T-helper 1 cell treated with Interleukin-12 subunit alpha and Interleukin-12 subunit beta and Interleukin-4 antibody, amounts not matched to agents 30 ng/mL and 1 ng/mL, for 36 hours (primary cell): ENCODE data around the gene YIF1B. TPM values are rescaled to one million over a fixed set of nuclear protein-coding genes. Genes with fewer than 3 reads are reported as not detected.

Experiments
- intact Hi-C: fragments of 100-400 bp; cut with micrococcal nuclease; formaldehyde crosslinking; loops from one replicate; pipeline ENCODE4 v1.15.1; 2024
- total RNA-seq: library from RNA; stranded (reverse); gene quantifications from 2 replicates; pipeline ENCODE4 v1.2.3, GENCODE V29; 2022

The YIF1B gene
- total RNA-seq, 1 donor from 2014 or later: 87.4 TPM

GRCh38 chr19:38308006-38308766, 7.6 kb downstream of the YIF1B start:
- intact Hi-C loops: no loop called here

DNA sequence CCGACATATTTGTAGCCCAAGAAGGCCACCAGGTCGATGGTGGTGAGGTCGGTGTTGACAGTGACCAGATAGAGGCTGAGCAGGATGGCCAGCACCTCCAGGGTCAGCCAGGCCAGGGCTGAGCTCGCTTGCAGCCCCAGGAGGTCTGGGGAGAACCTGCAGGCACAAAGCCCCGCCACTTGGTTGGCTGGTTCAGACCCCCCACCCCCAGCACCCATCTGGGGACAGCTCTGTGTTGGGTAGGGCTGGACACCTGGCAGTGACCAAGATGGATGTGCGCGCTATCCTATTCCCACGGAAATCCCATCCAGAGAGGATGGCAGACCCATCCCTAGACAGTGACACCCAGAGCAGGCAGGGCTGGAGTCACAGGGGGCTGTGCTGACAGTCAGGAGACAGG, 8.2 kb downstream of the YIF1B start:
- intact Hi-C loops: no loop called here

DNA sequence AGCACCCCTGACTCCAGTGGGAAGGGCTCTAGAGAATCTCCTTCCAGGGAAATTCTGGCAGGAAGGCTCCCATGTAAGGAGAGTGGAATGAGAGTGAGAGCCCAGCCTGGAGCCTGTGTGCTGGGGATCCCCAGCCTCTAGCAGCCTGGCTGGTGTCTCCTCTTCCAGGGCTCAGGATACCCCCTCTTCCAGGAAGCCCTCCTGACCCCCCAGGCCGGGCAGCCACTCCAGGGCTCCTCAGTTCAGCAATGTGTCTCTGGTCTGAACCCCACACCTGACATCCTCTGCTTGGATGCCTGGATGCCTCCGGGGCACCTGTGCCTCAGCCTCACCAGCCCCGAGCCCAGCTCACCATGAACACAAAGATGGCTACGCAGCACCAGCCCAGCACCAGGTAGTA, 8.7 kb downstream of the YIF1B start:
- intact Hi-C loops: no loop called here

DNA sequence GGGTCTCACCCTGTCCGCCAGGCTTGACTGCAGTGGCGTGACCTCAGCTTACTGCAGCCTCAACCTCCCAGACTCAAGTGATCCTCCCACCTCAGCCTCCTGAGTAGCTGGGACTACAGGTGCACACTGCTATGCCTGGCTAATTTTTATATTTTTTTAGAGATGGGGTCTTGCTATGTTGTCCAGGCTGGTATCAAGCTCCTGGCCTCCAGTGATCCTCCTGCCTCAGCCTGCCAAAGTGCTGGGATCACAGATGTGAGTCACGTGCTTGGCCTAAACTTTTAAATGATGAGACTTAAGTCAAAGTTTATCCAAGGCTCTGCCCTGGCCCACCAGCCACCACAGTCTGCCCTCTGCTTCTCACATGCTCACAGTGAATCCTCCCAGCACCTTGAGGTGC, 9.5 kb downstream of the YIF1B start:
- intact Hi-C loops: no loop called here

DNA sequence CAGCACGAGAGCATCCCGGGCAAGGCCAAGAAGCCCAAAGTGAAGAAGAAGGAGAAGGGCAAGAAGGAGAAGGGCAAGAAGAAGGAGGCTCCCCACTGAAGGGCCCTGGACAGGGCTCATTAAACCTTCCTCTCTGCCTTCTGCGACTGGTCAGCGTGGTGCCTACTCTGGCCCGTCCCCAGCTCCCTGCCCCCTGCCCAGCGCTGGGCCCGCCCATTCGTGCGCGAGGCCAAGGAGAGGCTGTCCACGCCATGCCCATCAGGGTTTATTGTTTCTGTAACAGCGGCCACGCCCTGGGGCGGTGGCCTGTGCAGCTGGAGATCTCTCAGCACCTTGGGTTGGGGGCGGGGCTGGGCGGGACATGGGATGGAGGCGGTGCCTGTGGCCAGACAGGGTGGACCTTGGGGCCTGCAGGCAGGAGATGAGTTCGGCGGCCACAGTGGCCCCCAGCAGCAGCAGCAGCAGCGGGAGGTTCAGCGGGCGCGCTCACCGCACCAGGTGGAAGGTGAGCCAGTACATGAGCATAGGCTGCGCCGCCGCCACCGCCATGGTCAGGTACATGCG, 10.8 kb downstream of the YIF1B start:
- intact Hi-C loops: no loop called here

- intact Hi-C loops: no loop called here
Observed at GRCh38 chr19:38304352-38304865, 11.3 kb downstream of the YIF1B start.

- intact Hi-C loops: no loop called here
Observed at GRCh38 chr19:38303517-38304351, 12.0 kb downstream of the YIF1B start, which contains the start of gene C19orf33. Gene C19orf33 (plus strand): TSS chr19:38304251. CDS start chr19:38304262, 11 bp downstream.

DNA sequence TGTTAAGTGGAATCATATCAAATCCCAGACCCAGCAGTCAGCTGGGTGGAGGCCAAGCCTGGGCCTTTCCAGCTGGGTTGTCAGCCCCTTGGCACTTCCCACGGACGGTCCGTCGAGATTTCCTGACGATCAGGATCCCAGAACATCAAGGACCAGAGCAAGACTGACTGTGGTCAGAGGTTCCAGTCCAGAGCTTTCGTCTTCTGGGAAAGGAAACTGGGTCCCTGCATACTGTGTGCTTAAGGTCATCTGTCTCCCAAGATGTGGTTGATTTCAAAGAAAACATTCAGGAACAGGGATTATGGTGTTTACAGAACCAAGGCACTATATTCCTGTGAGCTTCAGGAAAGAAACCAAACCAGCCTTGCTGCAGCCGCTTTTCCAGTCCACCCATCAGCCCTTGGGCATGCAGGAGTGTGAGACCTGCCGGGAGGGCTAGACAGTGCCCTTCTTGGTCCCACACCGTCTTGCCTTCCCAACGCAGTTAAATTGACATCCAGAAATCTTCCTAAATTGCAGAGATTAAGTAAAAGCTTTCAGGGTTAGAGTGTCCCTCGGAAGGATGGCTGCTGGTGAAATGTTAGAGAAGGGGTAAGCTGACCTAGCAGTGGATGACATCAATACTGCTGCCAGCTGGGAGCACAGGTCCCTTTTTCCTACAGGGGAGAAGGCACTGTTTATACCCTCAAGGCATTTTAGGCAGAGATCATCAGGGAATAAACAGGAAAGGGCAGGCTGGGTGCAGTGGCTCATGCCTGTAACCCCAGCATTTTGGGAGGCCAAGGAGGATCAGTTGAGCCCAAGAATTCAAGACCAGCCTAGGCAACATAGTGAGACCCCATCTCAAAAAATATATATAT, 16.7 kb downstream of the YIF1B start:
- intact Hi-C loops: no loop called here

DNA sequence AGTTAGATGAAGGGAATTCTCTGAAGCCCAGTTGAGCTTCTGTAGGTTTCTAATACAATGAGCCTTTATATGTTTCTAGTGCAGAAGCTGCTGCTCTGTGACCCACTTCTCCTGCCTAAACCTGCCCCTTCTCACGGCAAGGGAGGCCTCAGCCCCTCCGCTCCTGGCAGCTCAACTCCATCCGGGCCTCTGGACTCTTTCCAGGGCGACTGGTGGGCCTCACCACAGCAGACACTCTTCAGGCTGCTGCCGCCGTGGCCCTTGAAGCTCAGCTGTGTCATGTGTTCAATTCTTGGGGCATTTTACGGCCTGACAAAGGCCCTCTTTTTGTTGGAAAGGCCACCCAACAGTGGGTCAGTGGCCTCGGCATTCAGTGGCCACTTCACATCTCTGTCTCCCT, 21.7 kb downstream of the YIF1B start:
- intact Hi-C loops: no loop called here

GRCh38 chr19:38293281-38293680, 22.5 kb downstream of the YIF1B start:
- intact Hi-C loops: no loop called here

DNA sequence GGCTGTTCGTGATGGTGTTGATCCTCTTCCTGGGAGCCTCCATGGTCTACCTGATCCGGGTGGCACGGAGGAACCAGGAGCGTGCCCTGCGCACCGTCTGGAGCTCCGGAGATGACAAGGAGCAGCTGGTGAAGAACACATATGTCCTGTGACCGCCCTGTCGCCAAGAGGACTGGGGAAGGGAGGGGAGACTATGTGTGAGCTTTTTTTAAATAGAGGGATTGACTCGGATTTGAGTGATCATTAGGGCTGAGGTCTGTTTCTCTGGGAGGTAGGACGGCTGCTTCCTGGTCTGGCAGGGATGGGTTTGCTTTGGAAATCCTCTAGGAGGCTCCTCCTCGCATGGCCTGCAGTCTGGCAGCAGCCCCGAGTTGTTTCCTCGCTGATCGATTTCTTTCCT, 23.9 kb downstream of the YIF1B start:
- intact Hi-C loops: no loop called here

- intact Hi-C loops: no loop called here
Observed at GRCh38 chr19:38290631-38291147, 25.1 kb downstream of the YIF1B start.

- intact Hi-C loops: no loop called here
Observed at GRCh38 chr19:38289955-38290354, 25.8 kb downstream of the YIF1B start.

DNA sequence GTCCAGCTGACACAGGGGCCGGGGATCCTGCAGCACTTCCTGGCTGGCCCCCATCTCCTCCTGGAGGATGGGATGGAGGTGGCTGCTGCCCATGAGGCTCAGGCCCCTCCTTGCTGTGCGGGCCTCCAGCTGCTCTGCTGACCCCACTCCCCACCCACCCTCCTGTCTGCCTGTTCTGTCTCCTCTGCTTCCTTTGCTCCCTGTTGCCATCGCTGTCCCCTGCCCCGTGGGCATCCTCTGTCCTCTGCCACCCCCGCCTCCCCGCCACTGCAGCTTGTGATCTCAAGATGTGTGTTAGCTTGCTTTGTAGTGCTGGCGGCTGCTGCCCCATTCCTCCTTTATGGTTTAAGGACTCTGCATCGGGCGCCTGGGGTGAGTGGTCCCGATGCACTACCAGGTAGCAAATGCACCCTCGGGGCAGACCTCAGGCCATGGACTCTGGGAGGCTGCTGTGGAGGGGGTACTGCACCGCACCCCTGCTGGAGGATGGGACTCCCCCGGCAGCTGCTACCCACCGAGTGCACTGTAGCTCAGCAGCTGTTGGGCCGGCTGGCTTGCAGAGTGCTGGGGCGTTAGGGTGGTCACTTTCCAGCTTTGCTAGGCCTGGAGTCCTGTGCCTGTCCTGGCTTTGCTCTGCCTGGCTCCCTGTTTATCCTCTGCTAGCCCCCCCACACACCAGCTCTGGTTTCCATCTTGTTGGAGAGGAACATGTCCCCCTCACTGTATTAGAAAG, 27.5 kb downstream of the YIF1B start:
- intact Hi-C loops: no loop called here

DNA sequence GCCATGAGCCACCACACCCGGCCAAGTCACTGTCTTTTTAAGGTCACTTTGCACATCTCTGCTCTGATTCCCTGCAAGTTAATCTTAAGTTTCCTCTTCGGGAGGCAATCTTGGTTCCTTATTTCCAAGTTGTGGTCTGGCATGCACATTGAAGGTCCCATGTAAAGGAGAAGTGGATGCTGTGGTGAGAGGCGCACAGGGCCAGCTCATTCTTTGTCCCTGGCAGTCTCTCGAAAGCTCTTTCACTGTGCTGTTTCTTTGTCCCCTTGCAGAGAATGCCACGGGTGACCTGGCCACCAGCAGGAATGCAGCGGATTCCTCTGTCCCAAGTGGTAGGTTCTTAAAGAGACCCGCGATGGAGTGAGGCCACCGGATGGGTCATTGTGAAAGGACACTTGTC, 28.1 kb downstream of the YIF1B start:
- intact Hi-C loops: no loop called here

DNA sequence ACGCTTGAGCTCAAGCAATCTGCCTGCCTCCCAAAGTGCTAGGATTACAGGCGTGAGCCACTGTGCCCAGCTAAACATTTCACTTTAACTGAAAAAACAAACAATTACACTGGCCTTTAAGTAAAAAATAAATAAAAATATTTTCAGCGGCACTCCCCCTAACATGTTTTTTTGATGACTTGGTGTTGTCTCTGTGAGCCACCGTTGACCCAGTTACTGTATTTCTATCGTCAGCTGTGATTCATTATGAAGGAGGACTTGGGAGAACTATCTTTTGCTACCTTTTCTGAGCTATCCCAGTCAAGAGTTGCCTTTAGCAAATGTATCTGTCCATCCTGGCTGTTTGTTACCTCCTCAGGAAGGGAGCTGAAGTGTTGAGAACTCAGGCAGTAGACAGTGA, 30.2 kb downstream of the YIF1B start:
- intact Hi-C loops: no loop called here

- intact Hi-C loops: no loop called here
Observed at GRCh38 chr19:38284422-38284821, 31.3 kb downstream of the YIF1B start.

- intact Hi-C loops: no loop called here
Observed at GRCh38 chr19:38283271-38283670, 32.5 kb downstream of the YIF1B start.

DNA sequence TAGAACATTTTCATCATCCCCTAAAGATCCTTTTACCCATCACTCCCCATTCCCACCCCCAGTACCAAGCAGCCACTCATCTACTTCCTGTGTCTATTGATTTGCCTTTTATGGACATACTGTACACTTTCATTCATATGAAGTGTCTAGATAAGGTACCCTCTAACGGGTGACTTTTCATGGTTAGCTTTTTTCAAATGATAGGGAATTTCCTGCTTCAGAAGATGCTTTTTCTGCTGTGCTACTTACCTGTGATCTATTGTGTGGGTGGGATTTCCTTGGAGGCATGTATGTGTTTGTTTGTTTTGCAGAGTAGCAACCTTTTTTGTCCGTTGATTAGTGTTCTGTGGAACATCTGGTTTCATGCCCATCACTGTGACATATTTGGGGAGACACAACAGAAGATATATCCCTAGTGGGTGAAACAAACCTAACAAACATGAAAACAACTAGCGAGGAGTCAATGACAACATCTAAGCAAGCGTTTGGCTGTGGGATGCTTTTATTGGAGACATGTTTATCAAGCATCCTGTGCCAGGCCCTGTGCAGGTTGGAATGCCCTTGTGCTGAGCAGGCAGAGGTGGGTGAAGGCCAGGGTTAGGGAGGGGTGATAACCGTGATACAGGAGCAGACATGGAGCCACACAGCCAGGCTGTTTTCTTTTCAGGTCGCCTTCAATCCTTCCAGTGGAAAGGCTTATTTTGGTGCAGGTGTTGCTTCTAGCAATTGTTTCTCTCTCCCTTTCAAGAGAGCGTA, 33.8 kb downstream of the YIF1B start:
- intact Hi-C loops: no loop called here
